ENCODE data around the gene RHBDD1.
"Not testable (repeated sequence)": the region's sequence is repeated elsewhere in the genome, so short reads cannot be mapped to it uniquely, and the experiment has no call there.

RHBDD1 gene

GRCh38 chr2:226799976-226800940 lies 35.6 kb upstream of the RHBDD1 start:
- DNase-seq: peak; percentile 35

GRCh38 chr2:226800941-226801784 lies 34.7 kb upstream of the RHBDD1 start:
- DNase-seq: peak; percentile 87

DNA sequence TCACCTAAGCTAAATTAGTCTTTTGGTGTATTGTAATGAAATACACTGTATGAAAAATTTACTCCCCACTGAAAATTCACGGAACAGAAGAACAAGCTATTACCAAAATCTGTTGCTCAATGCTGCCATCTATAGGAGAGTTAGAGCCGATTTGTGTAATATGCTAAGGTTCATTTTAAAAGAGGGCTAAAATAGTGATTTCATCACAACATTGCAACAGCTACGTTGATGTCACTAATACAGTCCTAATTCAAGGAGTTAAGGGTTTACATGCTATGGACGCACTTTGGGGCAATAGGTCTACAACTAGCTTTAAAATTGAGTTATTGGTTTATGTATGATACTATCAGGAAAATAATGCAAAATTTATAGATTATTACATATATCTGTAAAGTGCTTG lies 33.3 kb upstream of the RHBDD1 start:
- DNase-seq: no peak

DNA sequence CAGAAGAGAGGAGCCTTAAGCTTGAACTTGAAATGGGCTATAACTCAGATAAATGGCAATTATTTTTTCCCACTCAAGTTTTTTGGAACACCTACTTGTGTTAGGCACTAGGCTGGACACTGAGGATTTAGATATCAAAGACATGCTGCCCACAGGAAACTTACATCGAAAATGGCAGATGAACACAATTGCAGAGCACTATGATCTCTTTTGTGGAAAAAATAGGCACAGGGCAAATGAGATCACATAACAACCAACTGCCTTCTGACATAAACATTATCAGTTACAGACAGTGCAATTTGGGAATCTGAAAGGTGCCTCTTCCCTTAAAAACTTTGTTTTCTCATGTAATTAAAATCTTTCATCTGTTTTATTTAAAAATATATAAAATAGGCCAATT lies 32.4 kb upstream of the RHBDD1 start:
- no peak for DNase-seq

DNA sequence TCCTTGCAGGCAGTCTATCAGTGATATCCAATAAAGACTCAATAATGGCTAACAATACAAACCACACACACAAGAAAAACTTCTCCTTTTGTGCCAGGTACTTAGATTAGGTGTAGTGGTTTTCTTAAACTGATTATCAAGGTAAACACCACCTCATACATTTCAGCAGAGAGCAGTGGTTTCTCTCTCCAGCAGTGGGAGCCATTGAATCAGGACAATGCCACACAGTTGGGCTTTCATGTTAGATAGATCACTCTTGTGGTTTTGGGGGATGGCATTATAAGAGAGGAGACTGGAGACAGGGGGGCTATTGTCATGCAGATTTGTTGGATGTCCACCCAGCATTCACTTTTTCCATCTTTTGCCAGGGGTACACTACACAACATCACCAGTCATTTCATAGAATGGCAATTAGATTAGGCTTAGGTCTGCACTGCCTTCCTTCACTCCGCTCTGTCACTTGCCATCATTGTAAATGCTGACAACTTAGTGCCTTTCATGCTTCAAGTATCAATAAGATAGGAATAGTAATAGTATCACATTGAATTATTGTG lies 22.6 kb upstream of the RHBDD1 start:
- DNase-seq: no peak

GRCh38 chr2:226818930-226819329 lies 16.9 kb upstream of the RHBDD1 start:
- DNase-seq: no peak

DNA sequence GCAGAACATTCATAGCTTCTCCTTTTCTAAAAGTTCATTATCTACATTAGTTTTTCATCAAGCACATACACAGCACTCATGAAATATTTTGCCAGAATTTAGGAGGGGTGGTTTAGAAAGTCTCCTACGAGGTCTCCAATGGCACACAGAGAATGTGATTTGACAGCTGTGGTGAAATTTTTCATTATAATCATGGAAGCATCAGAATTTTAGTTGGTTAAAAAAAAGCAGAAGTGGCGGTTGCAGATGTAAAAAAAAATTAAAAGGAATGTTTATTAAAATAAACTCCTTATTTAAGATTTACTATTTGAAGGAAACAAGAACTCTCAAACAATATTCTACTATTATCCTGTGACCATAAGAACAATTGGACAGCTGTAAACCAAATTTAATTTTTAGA lies 10.8 kb upstream of the RHBDD1 start:
- DNase-seq: no peak

- DNase-seq: no peak
Measured at GRCh38 chr2:226828191-226828590, 7.7 kb upstream of the RHBDD1 start.

- DNase-seq: no peak
Measured at GRCh38 chr2:226829721-226830631, 5.9 kb upstream of the RHBDD1 start.

- DNase-seq: no peak
Measured at GRCh38 chr2:226831266-226831665, 4.6 kb upstream of the RHBDD1 start.

GRCh38 chr2:226832061-226832460 lies 3.8 kb upstream of the RHBDD1 start:
- DNase-seq: no peak

GRCh38 chr2:226834880-226835279 lies 974 bp upstream of the RHBDD1 start:
- not testable (repeated sequence) for DNase-seq

DNA sequence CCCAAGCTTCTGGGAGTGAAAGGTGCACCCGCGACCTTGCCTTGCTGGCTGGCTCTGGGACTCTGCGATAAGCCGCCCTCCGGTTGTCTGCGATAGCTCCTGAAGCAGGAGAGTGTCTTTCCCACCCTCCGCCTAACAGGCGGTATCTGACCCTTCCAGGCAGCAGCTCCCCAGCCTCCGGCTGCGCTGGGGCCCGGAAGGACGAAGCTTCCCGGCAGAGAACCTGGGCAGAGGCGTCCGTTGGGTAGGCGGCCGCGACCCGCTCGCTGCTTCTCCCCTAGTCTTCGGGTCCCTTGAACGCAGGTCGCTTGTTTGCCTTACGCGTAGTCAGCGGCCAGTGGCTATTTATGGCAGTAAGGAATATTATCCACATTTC lies 446 bp upstream of the RHBDD1 start:
- no peak for DNase-seq

GRCh38 chr2:226836548-226836885 lies 663 bp downstream of the RHBDD1 start:
- no peak for DNase-seq

DNA sequence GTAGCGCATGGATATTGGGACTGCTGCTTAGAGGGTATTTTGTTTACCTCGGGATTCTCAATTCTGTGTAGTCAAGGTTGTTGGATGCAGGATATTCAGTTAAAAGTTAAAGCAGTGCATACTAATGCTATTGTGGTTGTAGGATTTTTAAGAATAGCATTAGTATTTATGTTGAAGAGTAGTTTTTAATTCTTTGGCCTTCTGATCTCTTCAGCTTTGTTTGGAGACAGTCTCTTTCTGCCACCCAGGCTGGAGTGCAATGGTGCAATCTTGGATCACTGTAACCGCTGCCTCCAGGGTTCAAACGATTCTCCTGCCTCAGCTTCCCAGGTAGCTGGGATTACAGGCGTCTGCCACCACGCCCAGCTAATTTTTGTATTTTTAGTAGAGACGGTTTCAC lies 1.5 kb downstream of the RHBDD1 start:
- no peak for DNase-seq

GRCh38 chr2:226837787-226838603 lies 2.1 kb downstream of the RHBDD1 start:
- no peak for DNase-seq

DNA sequence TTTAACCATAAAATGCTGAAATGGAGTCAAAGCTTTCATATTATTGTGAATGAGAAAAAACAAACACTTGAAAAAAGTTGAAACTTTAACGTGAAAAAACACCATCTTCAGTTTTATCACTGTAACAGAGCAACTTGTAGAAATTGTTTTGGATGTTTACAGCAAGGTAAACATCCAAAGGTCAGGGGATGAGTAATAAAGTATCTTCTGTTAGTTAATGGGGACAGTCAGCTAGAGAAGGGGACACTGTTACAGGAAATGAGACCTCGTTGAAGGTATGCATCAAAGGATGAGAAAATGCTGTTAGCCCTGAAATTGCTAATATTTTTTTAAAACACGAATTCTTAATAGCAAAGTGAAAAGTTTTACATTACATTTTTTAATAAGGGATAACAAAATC lies 2.9 kb downstream of the RHBDD1 start:
- DNase-seq: no peak

- no peak for DNase-seq
Measured at GRCh38 chr2:226839161-226839560, 3.3 kb downstream of the RHBDD1 start.

GRCh38 chr2:226839951-226840350 lies 4.1 kb downstream of the RHBDD1 start:
- no peak for DNase-seq

DNA sequence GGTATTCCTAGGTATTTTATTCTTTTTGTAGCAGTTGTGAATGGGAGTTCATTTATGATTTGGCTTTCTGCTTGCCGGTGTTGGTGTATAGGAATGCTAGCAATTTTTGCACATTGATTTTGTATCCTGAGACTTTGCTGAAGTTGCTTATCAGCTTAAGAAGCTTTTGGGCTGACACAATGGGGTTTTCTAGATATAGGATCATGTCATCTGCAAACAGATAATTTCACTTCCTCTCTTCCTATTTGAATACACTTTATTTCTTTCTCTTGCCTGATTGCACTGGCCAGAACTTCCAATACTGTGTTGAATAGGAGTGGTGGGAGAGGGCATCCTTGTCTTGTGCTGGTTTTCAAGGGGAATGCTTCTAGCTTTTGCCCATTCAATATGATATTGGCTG lies 7.1 kb downstream of the RHBDD1 start:
- not testable (repeated sequence) for DNase-seq

DNA sequence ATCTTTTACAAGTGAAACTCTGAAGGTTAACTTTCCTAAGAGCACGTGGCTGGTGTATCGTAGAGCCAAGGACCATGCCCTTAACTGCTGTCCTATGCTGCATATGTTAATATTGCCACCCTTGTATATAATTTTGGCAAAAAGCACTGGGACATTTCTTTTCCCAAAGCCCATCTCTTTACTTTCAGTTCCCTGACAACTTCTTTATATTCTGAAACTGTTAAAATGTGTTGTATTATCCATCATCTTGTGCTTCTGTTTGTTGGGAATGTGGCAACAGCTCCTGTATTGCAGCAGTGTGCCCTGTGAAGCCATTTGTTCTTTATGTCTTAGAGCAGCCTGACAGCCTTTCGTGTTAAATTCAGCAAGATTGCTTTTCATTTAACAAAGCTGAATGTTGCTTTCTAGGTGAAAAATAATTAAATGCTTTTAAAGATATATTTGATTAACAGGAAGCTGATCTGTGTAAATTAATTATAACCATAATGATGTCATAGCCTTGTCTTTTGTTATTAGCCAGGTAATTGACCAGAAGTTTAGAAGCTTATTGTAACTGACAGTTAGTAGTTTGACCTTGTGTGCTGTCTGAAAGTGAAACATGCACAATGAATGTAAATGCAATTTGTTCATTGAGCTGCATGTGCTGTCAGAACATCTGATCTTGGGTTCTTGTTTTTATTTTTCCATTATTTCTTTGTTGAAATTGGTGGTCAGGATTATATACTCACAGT lies 9.7 kb downstream of the RHBDD1 start:
- DNase-seq: no peak

Measured in 8988T (cell line).